ENCODE data around the gene LSMEM2. TPM values are rescaled to one million over a fixed set of nuclear protein-coding genes. Genes with fewer than 3 reads are reported as not detected.

Gene LSMEM2
- total RNA-seq, 2 donors from 2014 or later, result not detected

- Histone ChIP-seq H3K9me3 (no peaks in the 10 kb centered on the region), H3K36me3 (no peaks in the 10 kb centered on the region), H3K27me3 (replicated peaks; ENCODE audit: insufficient read depth) (no peaks in the 10 kb centered on the region), H3K4me1 (ENCODE audit: control insufficient read depth in 1 of 2, low read depth in 2 of 2) (peaks cover 39 to 56% of the 10 kb centered on the region in 2 donors), H3K27ac (peak overlapping the region; percentile 94 to 96), H3K4me3 (peak overlapping the region; percentile 81)
- DNase-seq (ENCODE audit: low spot score) (peak; percentile 66), ATAC-seq (ENCODE audit: insufficient number of reproducible peaks, low FRiP score, low read depth) (peak; percentile 33)
- no peak for TF ChIP-seq CTCF (IDR thresholded peaks at IDR 0.05)
Observed at GRCh38 chr3:50237754-50238548, 40.9 kb upstream of the LSMEM2 start.

GRCh38 chr3:50238549-50239026 is 40.3 kb upstream of the LSMEM2 start:
- no peaks in the 10 kb centered on the region for H3K9me3 ChIP-seq
- peaks cover 46 to 62% of the 10 kb centered on the region in 2 donors for H3K4me1 ChIP-seq (ENCODE audit: control insufficient read depth in 1 of 2, low read depth in 2 of 2)
- no peaks in the 10 kb centered on the region for H3K36me3 ChIP-seq
- H3K27me3 ChIP-seq (replicated peaks; ENCODE audit: insufficient read depth), result no peaks in the 10 kb centered on the region
- peak overlapping the region; percentile 81 for H3K4me3 ChIP-seq
- peak overlapping the region; percentile 94 to 96 for H3K27ac ChIP-seq
- no peak for TF ChIP-seq CTCF (IDR thresholded peaks at IDR 0.05)
- peak; percentile 37 for ATAC-seq (ENCODE audit: insufficient number of reproducible peaks, low FRiP score, low read depth)
- no peak for DNase-seq (ENCODE audit: low spot score)

- ATAC-seq (ENCODE audit: insufficient number of reproducible peaks, low FRiP score, low read depth), result no peak
- H3K27me3 ChIP-seq (replicated peaks; ENCODE audit: insufficient read depth), result no peaks in the 10 kb centered on the region
- TF ChIP-seq CTCF (IDR thresholded peaks at IDR 0.05), result no peak
- no peaks in the 10 kb centered on the region for H3K36me3 ChIP-seq
- H3K9me3 ChIP-seq, result no peaks in the 10 kb centered on the region
- DNase-seq (ENCODE audit: low spot score), result no peak
- peak overlapping the region; percentile 94 to 96 for H3K27ac ChIP-seq
- H3K4me3 ChIP-seq, result no peak overlapping the region
- H3K4me1 ChIP-seq (ENCODE audit: control insufficient read depth in 1 of 2, low read depth in 2 of 2), result peaks cover 54 to 73% of the 10 kb centered on the region in 2 donors
Observed at GRCh38 chr3:50239649-50240048, 39.2 kb upstream of the LSMEM2 start.

GRCh38 chr3:50241163-50241562 is 37.7 kb upstream of the LSMEM2 start:
- ATAC-seq (ENCODE audit: insufficient number of reproducible peaks, low FRiP score, low read depth) (no peak), DNase-seq (ENCODE audit: low spot score) (no peak)
- Histone ChIP-seq H3K27ac (peak overlapping the region; percentile 33 to 89), H3K36me3 (no peaks in the 10 kb centered on the region), H3K9me3 (no peaks in the 10 kb centered on the region), H3K27me3 (replicated peaks; ENCODE audit: insufficient read depth) (no peaks in the 10 kb centered on the region), H3K4me1 (ENCODE audit: control insufficient read depth in 1 of 2, low read depth in 2 of 2) (peaks cover 66 to 81% of the 10 kb centered on the region in 2 donors), H3K4me3 (no peak overlapping the region)
- TF ChIP-seq CTCF (IDR thresholded peaks at IDR 0.05), result no peak

GRCh38 chr3:50241713-50242380 is 37.0 kb upstream of the LSMEM2 start:
- no peak for TF ChIP-seq CTCF (IDR thresholded peaks at IDR 0.05)
- Histone ChIP-seq H3K4me1 (ENCODE audit: control insufficient read depth in 1 of 2, low read depth in 2 of 2) (peaks cover 73 to 88% of the 10 kb centered on the region in 2 donors), H3K27me3 (replicated peaks; ENCODE audit: insufficient read depth) (no peaks in the 10 kb centered on the region), H3K36me3 (no peaks in the 10 kb centered on the region), H3K9me3 (no peaks in the 10 kb centered on the region), H3K27ac (peak overlapping the region; percentile 33 to 89), H3K4me3 (peak overlapping the region; percentile 44)
- DNase-seq (ENCODE audit: low spot score) (no peak), ATAC-seq (ENCODE audit: insufficient number of reproducible peaks, low FRiP score, low read depth) (no peak)

All from thoracic aorta (tissue), 2 donors.